Neural progenitor cell (in vitro differentiated cells): Measurements from ENCODE around the gene TIRAP. TPM values are rescaled to one million over a fixed set of nuclear protein-coding genes. Genes with fewer than 3 reads are reported as not detected.

Source experiments
- DNase-seq: peaks from one replicate; pipeline ENCODE4 v3.0.0-alpha.2; 2016; ENCODE audit warnings: low spot score
- H2AFZ ChIP-seq: fragments of 200-600 bp; sonication (generic); replicated peaks from 2 replicates; pipeline ENCODE4 v1.6.1; 2016; ENCODE audit warnings: antibody characterized with exemption
- H3F3A ChIP-seq: fragments of 200-600 bp; sonication (generic); 2 replicates; pipeline ENCODE4 v1.6.1; 2016; ENCODE audit warnings: antibody characterized with exemption, low read depth
- H3K27ac ChIP-seq: fragments of 200-600 bp; sonication (generic); 2 replicates; pipeline ENCODE4 v1.5.1; 2016; ENCODE audit warnings: mild to moderate bottlenecking
- H3K27me3 ChIP-seq: fragments of 200-600 bp; sonication (generic); 2 replicates; pipeline ENCODE4 v1.6.1; 2016; ENCODE audit warnings: mild to moderate bottlenecking, moderate library complexity
- H3K36me3 ChIP-seq: fragments of 200-600 bp; sonication (generic); 2 replicates; pipeline ENCODE4 v1.5.1; 2016
- H3K4me1 ChIP-seq: fragments of 200-600 bp; sonication (generic); 2 replicates; pipeline ENCODE4 v1.6.1; 2016; ENCODE audit warnings: mixed run types
- H3K4me2 ChIP-seq: fragments of 200-600 bp; sonication (generic); 2 replicates; pipeline ENCODE4 v1.6.1; 2016
- H3K4me3 ChIP-seq: fragments of 200-600 bp; sonication (generic); 2 replicates; pipeline ENCODE4 v1.5.1; 2016
- H3K79me2 ChIP-seq: fragments of 200-600 bp; sonication (generic); 2 replicates; pipeline ENCODE4 v1.6.1; 2016; ENCODE audit warnings: low read depth
- H3K9ac ChIP-seq: fragments of 200-600 bp; sonication (generic); 2 replicates; pipeline ENCODE4 v1.6.1; 2016
- H3K9me3 ChIP-seq: fragments of 200-600 bp; sonication (generic); 2 replicates; pipeline ENCODE4 v1.5.1; 2016; ENCODE audit warnings: low read depth
- H4K20me1 ChIP-seq: fragments of 200-600 bp; sonication (generic); 2 replicates; pipeline ENCODE4 v1.6.1; 2016; ENCODE audit warnings: low read depth
- H3K27ac Mint-ChIP-seq: 3 replicates; pipeline ENCODE4 v1.8.0; 2021; ENCODE audit warnings: mixed read lengths
- H3K27me3 Mint-ChIP-seq: 2 replicates; pipeline ENCODE4 v1.8.0; 2022; ENCODE audit warnings: low read depth, mild to moderate bottlenecking, inconsistent platforms, moderate library complexity, mixed read lengths; ENCODE audit not compliant: insufficient read depth
- H3K36me3 Mint-ChIP-seq: 3 replicates; pipeline ENCODE4 v1.8.0; 2021; ENCODE audit warnings: mixed read lengths
- H3K4me1 Mint-ChIP-seq: 3 replicates; pipeline ENCODE4 v1.8.0; 2021; ENCODE audit warnings: mixed read lengths
- H3K4me3 Mint-ChIP-seq: 3 replicates; pipeline ENCODE4 v1.8.0; 2021; ENCODE audit warnings: mild to moderate bottlenecking, moderate library complexity, mixed read lengths
- H3K9me3 Mint-ChIP-seq: 3 replicates; pipeline ENCODE4 v1.8.0; 2020; ENCODE audit warnings: mixed read lengths
- CTCF ChIP-seq: fragments of 200-600 bp; sonication (generic); IDR thresholded peaks from 2 replicates; pipeline ENCODE4 v1.5.1; 2017; ENCODE audit warnings: antibody characterized with exemption, mild to moderate bottlenecking
- EZH2 ChIP-seq: fragments of 200-600 bp; sonication (generic); IDR thresholded peaks from 2 replicates; pipeline ENCODE4 v1.6.1; 2017; ENCODE audit warnings: antibody characterized with exemption, mild to moderate bottlenecking, moderate library complexity
- EZH2phosphoT487 ChIP-seq: fragments of 200-600 bp; sonication (generic); IDR thresholded peaks from 2 replicates; pipeline ENCODE4 v1.6.1; 2017; ENCODE audit warnings: antibody characterized with exemption
- total RNA-seq: library from RNA; depleted of rRNA; stranded (reverse); fragments of >200 nt; gene quantifications from 2 replicates; pipeline ENCODE4 v1.2.3, GENCODE V29; 2015; ENCODE audit warnings: low replicate concordance

Gene TIRAP
- total RNA-seq, 1 donor from 2014 or later = 5.3 TPM

DNA sequence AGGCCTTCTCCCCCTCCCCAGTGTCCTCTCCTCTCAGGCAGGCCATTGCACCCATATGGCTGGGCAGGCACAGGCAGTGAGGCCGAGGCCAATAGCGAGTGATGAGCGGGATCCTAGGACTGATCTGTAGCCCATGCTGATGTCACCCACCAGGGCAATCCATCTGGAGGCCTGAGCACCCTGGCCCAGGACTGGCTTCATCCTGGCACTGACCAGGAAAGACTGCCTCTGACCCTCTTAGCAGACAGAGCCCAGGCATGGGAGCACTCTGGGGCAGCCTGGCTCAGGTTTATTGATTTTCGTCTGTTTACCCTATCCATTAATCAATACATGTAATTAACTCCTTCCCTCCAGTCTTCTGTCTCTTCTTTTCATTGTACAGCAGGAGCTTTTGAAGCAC is 5.1 kb upstream of the TIRAP start:
- Mint-ChIP-seq H3K9me3 (no peaks in the 10 kb centered on the region), H3K36me3 (peaks cover 29% of the 10 kb centered on the region), H3K27me3 (peaks cover 9% of the 10 kb centered on the region), H3K4me1 (peaks cover 15% of the 10 kb centered on the region), H3K4me3 (no peak overlapping the region), H3K27ac (no peak overlapping the region)
- Histone ChIP-seq H3K36me3 (no peaks in the 10 kb centered on the region), H3K9me3 (no peaks in the 10 kb centered on the region), H3F3A (peaks cover 9% of the 10 kb centered on the region), H4K20me1 (no peaks in the 10 kb centered on the region), H3K27ac (no peak overlapping the region), H2AFZ (no peak overlapping the region), H3K4me2 (no peak overlapping the region), H3K4me1 (no peaks in the 10 kb centered on the region), H3K9ac (no peak overlapping the region), H3K79me2 (no peaks in the 10 kb centered on the region), H3K27me3 (peaks cover 12% of the 10 kb centered on the region), H3K4me3 (no peak overlapping the region)
- DNase-seq = no peak
- TF ChIP-seq EZH2 (no peak), CTCF (no peak), EZH2phosphoT487 (no peak)

DNA sequence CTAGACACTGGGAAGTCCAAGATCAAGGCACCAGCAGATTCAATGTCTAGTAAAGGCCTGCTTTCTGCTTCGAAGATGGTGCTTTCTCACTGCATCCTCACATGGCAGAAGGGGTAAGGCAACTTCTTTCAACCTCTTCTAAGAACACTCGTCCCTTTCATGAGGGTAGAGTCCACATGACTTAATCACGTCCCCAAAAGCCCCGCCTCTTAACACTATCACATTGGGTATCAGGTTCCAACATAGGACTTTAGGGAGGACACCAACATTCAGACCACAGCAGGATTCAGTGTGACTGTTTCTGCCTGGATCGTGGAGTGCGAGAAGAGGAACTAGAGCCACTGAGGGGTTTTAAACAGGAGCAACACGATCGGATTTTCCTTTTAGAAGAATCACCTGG is 3.7 kb upstream of the TIRAP start:
- Histone ChIP-seq H3K9ac (no peak overlapping the region), H3K27me3 (peaks cover 20% of the 10 kb centered on the region), H3K79me2 (peaks cover 2% of the 10 kb centered on the region), H2AFZ (no peak overlapping the region), H3K27ac (no peak overlapping the region), H3K36me3 (no peaks in the 10 kb centered on the region), H3K4me3 (no peak overlapping the region), H3K4me2 (no peak overlapping the region), H3K4me1 (peaks cover 7% of the 10 kb centered on the region), H3F3A (peaks cover 16% of the 10 kb centered on the region), H4K20me1 (no peaks in the 10 kb centered on the region), H3K9me3 (no peaks in the 10 kb centered on the region)
- no peak for TF ChIP-seq EZH2phosphoT487
- no peak for TF ChIP-seq EZH2
- no peak for TF ChIP-seq CTCF
- Mint-ChIP-seq H3K9me3 (no peaks in the 10 kb centered on the region), H3K36me3 (peaks cover 22% of the 10 kb centered on the region), H3K4me1 (peaks cover 20% of the 10 kb centered on the region), H3K4me3 (no peak overlapping the region), H3K27me3 (peaks cover 9% of the 10 kb centered on the region), H3K27ac (no peak overlapping the region)
- DNase-seq = no peak

GRCh38 chr11:126280595-126280994 is 2.3 kb upstream of the TIRAP start:
- Histone ChIP-seq H3K27me3 (peaks cover 22% of the 10 kb centered on the region), H3K4me1 (peaks cover 7% of the 10 kb centered on the region), H3K36me3 (no peaks in the 10 kb centered on the region), H2AFZ (no peak overlapping the region), H3K9me3 (no peaks in the 10 kb centered on the region), H3K79me2 (peaks cover 5% of the 10 kb centered on the region), H3K9ac (no peak overlapping the region), H4K20me1 (no peaks in the 10 kb centered on the region), H3K4me3 (no peak overlapping the region), H3K27ac (no peak overlapping the region), H3K4me2 (no peak overlapping the region), H3F3A (peaks cover 16% of the 10 kb centered on the region)
- H3K9me3 Mint-ChIP-seq = no peaks in the 10 kb centered on the region
- DNase-seq = no peak
- peaks cover 13% of the 10 kb centered on the region for H3K36me3 Mint-ChIP-seq
- peaks cover 23% of the 10 kb centered on the region for H3K4me1 Mint-ChIP-seq
- H3K4me3 Mint-ChIP-seq = no peak overlapping the region
- peaks cover 10% of the 10 kb centered on the region for H3K27me3 Mint-ChIP-seq
- TF ChIP-seq EZH2phosphoT487 (no peak), CTCF (no peak), EZH2 (no peak)
- no peak overlapping the region for H3K27ac Mint-ChIP-seq
